GM19023 (cell line): ENCODE results near the gene PSG4.
"Not testable (repeated sequence)": the region's sequence is repeated elsewhere in the genome, so short reads cannot be mapped to it uniquely, and the experiment has no call there.

ENCODE experiments used
- ATAC-seq: cut with Tn5 transposase; IDR thresholded peaks from one replicate; pipeline ENCODE4 v1.9.1; 2021; ENCODE audit warnings: mild to moderate bottlenecking, moderate library complexity; ENCODE audit not compliant: unreplicated experiment

The PSG4 gene

DNA sequence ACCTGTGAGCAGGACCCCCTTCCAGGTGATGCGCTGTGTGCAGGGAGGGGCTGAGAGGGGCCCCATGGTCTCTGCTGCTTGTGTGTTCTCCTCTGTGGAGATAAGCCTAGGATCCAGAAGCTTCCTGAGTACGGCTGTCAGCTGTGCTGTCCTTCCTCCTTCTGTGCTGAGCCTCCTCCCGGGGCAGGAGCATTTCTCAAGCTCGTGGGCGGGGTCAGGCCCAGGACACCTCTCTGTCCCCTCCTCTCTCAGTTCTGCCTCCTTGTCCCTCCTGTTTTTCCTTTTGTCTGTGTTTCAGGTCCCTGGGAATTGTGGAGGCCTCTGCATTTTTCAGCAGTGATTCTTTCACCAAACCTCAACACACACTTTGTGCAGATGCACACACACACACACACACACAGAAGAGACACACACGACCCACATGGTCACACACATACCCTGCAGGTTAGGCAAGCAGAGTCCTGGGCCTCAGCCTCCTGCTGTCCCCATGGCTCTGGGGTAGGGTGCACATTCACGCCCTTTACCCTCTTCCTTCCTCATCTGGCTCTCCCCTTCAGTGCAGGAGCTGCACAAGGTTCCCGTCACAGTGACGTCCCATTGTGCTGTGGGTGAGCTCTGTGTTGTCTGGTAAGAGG lies at the start of gene PSG4:
PSG4 (minus strand) TSS at position 168 of the 635 bp plus-strand sequence; CDS start at position 66, 102 bp downstream.
- not testable (repeated sequence) for ATAC-seq

DNA sequence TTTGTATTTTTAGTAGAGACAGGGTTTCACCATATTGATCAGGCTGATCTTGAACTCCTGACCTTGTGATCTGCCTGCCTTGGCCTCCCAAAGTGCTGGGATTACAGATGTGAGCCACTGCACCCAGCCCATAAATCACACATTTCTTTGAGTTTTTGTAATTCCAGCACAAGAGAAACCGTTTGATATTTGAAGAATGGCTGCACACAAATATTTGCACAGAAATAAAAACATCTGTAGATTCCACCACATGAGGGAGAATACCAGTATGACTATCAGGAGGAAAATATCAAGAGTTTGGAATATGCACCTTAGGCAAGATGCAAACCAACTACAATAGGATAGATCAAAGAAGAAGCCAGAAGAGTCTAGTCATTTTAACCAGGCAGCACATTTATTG lies 46.0 kb upstream of the PSG4 start:
- not testable (repeated sequence) for ATAC-seq

DNA sequence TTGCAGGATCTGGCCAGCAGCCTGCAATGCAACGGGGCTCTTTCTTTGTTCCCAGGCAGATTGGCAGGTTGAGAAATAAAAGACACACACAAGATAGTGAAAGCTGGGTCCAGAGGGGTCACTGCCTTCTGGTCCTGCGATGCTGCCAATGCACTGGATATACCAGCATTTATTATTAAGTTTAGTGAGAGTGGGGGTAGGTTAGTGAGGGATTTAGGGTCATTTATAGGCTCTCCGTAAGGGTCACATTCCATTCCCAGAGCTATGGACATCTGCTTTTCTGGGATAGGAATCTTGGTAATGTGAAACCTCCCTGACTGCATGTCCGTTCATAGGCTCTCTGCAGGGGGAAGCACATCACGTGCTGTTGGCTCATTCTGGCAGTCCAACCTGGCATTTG lies 44.9 kb upstream of the PSG4 start:
- ATAC-seq = not testable (repeated sequence)

DNA sequence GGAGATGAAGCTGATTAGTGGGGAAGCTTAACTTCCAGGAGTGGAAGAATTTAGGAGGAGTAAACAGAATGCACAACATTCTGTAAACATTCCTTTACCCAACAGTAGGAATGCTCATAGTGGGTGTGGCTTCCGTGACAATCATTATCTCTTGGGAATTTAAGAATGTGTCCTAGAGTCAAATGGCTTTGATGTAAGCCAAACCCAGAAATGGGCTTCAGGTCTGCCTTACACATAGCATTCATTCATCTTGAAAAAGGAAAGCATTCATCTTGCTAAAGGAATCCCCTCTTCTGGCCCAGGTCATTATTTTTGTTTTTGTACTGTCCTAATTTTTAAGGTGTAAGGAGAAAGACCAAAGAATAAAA lies 43.2 kb upstream of the PSG4 start:
- ATAC-seq = not testable (repeated sequence)

DNA sequence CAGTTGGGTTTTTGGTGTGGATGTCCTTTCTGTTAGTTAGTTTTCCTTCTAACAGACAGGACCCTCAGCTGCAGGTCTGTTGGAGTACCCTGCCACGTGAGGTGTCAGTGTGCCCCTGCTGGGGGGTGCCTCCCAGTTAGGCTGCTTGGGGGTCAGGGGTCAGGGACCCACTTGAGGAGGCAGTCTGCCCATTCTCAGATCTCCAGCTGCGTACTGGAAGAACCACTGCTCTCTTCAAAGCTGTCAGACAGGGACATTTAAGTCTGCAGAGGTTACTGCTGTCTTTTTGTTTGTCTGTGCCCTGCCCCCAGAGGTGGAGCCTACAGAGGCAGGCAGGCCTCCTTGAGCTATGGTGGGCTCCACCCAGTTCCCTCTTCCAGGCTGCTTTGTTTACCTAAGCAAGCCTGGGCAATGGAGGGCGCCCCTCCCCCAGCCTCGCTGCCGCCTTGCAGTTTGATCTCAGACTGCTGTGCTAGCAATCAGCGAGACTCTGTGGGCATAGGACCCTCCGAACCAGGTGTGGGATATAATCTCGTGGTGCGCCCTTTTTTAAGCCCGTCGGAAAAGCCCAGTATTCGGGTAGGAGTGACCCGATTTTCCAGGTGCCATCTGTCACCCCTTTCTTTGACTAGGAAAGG lies 41.9 kb upstream of the PSG4 start:
- not testable (repeated sequence) for ATAC-seq

DNA sequence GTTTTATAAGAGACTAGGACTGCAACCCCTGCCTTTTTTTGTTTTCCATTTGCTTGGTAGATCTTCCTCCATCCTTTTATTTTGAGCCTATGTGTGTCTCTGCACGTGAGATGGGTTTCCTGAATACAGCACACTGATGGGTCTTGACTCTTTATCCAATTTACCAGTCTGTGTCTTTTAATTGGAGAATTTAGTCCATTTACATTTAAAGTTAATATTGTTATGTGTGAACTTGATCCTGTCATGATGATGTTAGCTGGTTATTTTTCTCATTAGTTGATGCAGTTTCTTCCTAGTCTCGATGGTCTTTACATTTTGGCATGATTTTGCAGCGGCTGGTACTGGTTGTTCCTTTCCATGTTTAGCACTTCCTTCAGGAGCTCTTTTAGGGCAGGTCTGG lies 40.4 kb upstream of the PSG4 start:
- not testable (repeated sequence) for ATAC-seq

DNA sequence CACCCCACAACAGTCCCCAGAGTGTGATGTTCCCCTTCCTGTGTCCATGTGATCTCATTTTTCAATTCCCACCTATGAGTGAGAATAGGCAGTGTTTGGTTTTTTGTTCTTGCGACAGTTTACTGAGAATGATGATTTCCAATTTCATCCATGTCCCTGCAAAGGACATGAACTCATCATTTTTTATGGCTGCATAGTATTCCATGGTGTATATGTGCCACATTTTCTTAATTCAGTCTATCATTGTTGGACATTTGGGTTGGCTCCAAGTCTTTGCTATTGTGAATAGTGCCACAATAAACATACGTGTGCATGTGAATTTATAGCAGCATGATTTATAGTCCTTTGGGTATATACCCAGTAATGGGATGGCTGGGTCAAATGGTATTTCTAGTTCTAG lies 36.8 kb upstream of the PSG4 start:
- not testable (repeated sequence) for ATAC-seq

DNA sequence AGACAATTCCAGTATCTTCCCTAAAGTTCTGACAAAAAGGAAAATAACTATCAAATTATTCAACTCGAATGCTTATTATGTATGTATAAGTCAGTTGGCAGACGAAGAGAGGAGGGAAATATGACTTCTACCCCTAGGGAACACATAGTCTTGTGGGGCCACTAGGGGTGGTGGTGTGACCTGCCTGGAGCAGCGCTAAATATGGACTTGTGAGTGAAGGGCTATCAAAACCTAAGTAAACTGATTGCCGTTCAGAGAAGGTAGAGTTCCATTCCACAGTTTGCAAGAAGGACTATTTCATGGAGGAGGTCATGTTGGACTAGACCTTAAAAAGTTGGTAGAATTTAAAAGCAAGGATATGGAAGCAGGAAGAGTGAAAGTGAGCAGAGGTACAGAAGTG lies 32.8 kb upstream of the PSG4 start:
- ATAC-seq = not testable (repeated sequence)

DNA sequence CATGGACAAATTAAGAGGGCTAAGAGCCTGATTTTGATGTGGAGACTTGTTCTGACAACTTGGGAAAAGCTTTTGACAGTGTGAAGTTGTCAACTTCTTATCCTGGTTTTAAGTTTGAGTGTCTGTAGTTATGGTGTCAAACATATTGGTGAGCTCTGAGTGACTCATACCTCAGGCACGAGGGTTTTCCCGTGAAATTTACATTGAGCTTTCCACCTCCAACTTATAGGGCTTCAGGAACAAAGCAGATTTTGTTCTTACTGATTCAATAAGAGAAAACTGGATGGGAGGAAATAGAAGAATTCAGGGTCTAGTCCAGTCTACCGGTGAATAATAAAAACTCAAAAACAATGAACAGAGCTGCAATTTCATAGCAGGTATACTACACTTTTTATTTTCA lies 30.2 kb upstream of the PSG4 start:
- not testable (repeated sequence) for ATAC-seq

DNA sequence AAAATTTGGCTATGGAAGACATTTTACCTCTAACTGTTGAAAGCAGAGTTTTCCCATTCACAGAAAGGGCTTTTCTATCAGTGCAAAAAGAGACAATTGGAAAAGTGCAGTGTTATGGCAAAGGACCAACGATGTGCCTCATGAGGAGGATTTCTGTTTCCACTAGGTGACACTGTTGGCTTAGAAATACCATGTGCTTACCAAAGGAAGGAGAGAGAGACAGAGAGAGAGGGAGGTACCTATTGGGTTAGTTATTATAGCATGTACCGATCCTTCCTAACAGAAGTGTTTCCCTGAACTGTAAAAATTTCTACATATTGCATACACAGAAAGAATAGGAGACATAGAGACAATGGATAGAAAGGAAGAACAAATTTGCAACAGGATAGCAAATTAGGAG lies 23.9 kb upstream of the PSG4 start:
- no peak for ATAC-seq

DNA sequence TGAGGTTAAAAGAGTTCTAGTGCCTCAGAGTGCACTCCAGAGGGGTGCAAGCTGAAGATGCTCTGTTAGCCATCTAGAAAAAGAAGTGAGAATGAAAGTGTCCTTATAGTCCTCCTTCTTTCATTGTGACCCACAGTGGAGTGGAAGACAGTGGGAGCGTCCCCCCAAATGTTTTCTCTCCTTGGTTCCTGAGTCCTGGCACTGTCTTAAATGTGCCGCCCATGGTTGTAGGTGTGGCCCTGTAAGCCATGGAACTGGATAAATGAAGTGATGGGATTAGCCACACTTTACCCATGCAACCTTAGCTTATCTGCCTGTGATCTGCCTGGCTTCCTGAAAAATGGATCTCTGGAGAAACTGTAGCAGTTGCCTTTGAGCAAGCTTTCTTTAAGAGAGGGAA lies 23.3 kb upstream of the PSG4 start:
- not testable (repeated sequence) for ATAC-seq

DNA sequence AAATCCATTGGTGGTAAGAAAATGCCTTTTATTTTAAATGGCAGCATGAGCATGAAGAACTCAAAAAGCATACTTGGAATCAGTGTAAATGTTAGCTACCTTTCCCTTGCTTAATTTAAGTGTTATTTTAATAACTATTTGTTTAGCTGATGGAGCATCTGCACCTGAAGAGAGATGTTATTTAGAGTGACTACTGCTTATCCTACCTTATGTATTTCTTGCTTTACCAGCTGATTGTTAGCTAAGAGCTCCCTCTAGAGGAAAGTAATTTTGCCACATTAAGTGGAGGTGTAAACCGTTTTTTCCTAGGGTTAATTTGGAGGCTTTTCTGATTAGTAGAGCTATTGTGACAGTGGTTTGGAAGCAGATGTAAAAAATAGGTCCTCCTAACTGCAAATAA lies 21.5 kb upstream of the PSG4 start:
- not testable (repeated sequence) for ATAC-seq

DNA sequence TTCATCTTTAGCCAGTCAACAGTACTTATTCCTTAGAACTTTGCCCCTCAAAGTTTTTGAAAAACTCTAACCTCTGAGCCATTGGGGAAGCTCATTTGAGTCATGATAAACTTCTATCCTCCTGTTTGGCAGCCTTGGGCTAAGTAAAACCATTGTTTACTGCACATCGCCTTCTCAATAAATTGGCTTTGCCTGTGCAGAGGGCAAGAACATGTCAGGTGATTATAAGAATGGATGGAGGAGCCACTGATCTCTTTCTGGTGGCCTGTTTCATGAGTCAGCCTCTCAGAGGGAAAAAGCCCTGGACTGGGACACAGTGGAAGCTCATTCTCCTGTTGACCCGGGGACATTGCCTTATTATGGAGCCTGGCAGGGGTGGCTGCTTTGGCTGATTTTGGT lies 19.4 kb upstream of the PSG4 start:
- ATAC-seq = no peak

DNA sequence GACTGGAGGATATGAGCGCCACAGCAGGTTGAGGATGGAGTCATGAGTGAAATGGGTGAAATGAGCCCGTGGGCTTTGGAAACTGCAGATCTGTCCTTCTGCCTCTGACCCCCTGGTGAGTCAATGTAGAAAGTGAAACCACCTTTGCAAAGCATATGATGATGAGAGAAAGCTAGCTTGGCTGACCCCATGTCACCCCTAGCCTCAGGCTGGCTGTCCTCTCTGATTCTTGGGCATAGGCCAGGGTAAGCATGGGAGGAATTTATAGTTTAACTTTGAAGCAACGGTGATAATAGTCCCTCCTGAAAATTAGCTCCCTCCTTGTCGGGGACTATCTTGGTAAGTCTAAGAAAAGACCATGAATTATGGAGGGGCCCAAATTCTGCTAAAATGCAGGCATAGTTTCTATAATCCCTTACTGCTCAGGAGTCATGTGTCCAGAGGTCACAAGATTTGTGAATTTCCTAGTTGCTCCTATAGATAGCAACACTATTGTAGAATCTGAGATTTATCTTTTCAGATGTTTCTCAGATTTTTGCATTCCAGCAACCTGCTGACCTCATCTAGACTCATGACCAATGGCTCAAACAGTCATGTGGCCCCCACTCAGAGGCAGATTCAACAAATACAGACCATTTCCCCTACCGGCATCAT lies 18.9 kb upstream of the PSG4 start:
- ATAC-seq = not testable (repeated sequence)

DNA sequence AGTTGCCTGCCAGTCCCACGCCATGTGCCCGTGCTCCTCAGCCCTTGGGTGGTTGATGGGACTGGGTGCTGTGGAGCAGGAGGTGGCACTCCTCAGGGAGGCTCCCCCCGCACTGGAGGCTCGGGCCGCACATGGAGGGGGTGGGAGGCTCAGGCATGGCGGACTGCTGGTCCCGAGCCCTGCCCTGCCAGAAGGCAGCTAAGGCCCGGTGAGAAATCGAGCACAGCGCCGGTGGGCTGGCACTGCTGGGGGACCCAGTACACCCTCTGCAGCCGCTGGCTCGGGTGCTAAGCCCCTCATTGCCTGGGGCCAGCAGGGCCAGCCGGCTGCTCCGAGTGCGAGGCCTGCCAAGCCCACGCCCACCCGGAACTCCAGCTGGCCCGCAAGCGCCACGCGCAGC lies 16.5 kb upstream of the PSG4 start:
- ATAC-seq = not testable (repeated sequence)

DNA sequence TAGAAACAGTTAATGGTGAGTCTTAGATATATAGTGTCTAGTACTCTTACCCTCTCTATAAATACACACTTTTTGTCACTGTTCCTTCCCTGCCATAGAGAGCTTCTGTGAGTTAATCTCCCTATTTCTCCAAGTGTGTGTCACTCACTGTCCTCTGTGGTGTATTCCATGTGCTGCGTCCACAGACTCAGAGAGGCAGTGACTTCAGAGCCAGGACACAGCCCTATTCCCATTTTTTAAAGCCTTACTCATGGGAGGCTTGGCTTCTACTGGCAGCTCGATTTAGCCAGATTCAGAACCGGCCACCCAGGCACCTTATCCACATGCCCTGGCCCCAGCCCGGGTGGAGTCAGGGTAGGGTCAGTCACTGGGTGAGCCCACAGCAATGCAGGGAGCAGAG lies 13.7 kb upstream of the PSG4 start:
- not testable (repeated sequence) for ATAC-seq

DNA sequence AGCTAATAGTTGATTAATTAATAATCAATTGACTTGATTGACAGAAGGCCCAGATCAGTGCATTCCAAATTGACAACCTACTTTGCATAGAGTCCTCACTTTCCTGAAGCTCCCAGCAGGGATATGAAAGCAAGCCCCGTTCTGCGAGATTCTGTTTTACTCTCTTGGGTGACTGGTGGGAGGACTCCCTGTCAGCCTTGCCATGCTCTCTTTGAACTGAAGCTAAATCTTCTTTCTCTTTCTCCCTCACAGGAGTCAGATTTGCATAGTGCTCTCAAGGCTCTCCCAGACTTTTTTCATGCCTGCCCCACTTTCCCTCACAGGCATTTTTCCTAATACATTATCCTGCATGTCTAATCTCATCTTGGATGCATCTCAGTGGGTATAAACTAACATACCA lies 10.4 kb upstream of the PSG4 start:
- ATAC-seq = not testable (repeated sequence)

DNA sequence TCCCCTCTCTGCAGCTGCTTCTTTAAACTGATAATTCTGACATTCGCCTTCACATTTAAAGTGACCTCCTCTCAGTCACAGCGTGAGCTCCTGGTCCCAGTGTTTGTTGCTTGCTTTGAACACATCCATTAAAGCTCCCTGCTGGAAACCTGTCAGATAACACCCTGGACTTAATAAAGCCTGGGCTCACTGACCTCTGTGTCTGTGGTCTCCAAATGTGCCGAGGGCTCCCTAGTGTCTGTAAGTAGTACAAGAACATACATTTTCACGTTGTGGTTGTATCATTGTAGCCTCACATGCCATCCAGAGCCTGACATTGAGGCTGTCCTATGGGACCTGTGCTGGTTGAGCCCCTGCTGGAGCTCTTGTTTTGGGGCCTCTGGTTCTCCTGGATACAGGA lies 2.6 kb upstream of the PSG4 start:
- no peak for ATAC-seq

DNA sequence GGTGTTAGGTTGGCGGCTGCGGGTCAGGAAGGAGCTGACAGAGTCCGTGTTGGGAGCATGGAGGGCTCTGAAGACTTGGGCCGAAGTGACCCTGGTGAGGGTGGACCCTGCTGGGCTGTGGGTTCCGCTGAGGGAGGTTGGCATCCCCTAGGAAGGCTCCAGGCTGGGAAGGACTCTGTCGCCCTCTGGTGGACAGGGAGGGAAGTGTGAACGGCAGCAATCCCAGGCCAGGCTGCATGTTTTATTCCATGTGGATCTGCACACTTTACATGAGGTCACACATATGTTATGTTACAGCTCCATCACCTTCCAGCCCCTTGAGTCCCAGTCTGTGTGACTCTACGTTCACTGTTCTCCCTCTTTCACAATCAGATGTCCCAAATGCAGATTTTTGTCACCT lies 1.7 kb upstream of the PSG4 start:
- ATAC-seq = not testable (repeated sequence)

DNA sequence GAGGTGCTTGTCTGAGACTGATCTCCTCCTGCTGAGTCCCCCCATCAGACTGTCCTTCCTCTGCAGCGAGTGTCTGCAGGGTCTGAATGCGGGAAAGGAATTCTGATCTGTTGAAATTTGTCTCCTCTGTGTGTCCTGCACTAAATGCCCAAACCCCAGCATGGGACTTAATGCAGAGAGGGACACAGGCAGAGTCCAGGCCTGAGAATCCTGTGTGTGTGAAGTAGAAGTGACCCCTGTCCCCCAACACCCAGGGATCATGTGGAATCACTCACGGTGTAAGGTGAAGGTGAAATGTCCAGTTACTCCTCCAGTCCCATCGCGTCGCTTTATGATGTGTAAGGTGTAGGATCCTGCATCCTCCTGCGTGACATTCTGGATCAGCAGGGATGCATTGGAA lies 1.8 kb downstream of the PSG4 start:
- not testable (repeated sequence) for ATAC-seq

DNA sequence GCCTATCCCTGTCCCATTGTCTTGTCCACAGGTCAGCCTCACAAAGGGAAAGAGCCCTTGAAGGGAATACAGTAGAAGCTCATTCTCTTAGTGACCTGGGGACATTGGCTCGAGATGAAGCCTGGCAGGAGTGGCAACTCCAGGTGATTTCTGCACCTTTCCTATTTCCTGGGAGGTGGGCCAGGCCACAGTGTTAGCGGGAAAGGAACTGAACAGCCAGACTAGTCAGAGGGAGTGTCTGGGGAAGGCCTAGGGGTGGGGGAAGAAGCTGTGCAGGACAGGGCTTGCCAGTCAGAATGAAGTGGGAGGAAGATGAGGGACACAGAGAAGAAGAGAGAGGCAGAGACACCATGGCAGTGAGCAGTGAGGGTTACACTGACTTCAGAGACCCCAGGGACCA lies 3.5 kb downstream of the PSG4 start:
- not testable (repeated sequence) for ATAC-seq

DNA sequence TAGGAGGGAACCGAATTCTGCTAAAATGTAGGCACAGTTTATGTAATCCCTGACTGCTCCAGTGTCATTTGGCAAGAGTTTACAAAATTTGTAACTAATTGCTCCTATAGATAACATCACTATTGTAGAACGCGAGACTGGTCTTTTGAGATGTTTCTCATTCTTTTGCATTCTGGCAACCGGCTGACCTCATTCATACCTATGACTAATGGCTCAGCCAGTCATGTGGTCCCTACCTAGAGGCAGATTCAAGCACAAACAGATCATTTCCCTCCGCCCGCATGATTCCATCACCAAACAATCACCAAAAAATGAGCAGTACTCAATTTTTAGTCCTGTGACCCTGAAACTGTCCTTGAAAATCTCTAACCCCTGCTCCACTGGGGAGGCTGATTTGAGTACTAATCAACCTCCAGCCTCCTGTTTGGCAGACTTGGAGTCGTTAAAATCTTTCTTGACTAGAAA lies 4.1 kb downstream of the PSG4 start:
- not testable (repeated sequence) for ATAC-seq
